GM12878 (cell line): ENCODE measurements around the gene FOXP1. TPM values are rescaled to one million over a fixed set of nuclear protein-coding genes. Genes with fewer than 3 reads are reported as not detected.

Source experiments
- ATF2 ChIP-seq: IDR thresholded peaks from 2 replicates; pipeline ENCODE4 v1.6.1; 2012; ENCODE audit warnings: low read length, inconsistent platforms
- ATF7 ChIP-seq: fragments of 450-650 bp; IDR thresholded peaks from 2 replicates; pipeline ENCODE4 v1.6.1; 2016; ENCODE audit warnings: low read depth, mild to moderate bottlenecking
- BACH1 ChIP-seq: fragments of 450-650 bp; IDR thresholded peaks from 2 replicates; pipeline ENCODE4 v1.6.1; 2017; ENCODE audit warnings: mild to moderate bottlenecking, borderline replicate concordance
- CEBPB ChIP-seq, 2 experiments: fragments of 150-350 bp in 1 of 2; IDR thresholded peaks; 2 replicates each; pipeline ENCODE4 v1.6.1; 2012 to 2014; ENCODE audit warnings: low read depth in 2 of 2, low read length in 2 of 2, borderline replicate concordance in 1 of 2, inconsistent platforms in 1 of 2
- CUX1 ChIP-seq: IDR thresholded peaks from 2 replicates; pipeline ENCODE4 v1.6.1; 2012; ENCODE audit warnings: improper control_type of control experiment, low read depth, low read length; ENCODE audit not compliant: insufficient replicate concordance
- GATAD2B ChIP-seq: fragments of 450-650 bp; conservative IDR thresholded peaks from 2 replicates; pipeline ENCODE4 v1.6.1; 2017; ENCODE audit warnings: low read depth, mild to moderate bottlenecking, moderate library complexity
- IKZF1 ChIP-seq: fragments of 450-650 bp; conservative IDR thresholded peaks from 2 replicates; pipeline ENCODE4 v1.6.1; 2017; ENCODE audit warnings: antibody characterized with exemption, mild to moderate bottlenecking
- IKZF2 ChIP-seq, 2 experiments: fragments of 450-650 bp; IDR thresholded peaks; 2 replicates each; pipeline ENCODE4 v1.6.1; 2017; ENCODE audit warnings: mild to moderate bottlenecking in 2 of 2, moderate library complexity in 2 of 2
- IRF3 ChIP-seq: fragments of 450-650 bp; IDR thresholded peaks from 2 replicates; pipeline ENCODE4 v1.6.1; 2014; ENCODE audit warnings: mild to moderate bottlenecking
- LARP7 ChIP-seq: fragments of 450-650 bp; IDR thresholded peaks from 2 replicates; pipeline ENCODE4 v1.6.1; 2017; ENCODE audit warnings: mild to moderate bottlenecking
- MTA2 ChIP-seq: fragments of 450-650 bp; IDR thresholded peaks from 2 replicates; pipeline ENCODE4 v1.6.1; 2016; ENCODE audit warnings: low read depth, mild to moderate bottlenecking, moderate library complexity
- NR2C1 ChIP-seq: fragments of 450-650 bp; IDR thresholded peaks from 2 replicates; pipeline ENCODE4 v1.6.1; 2017; ENCODE audit warnings: antibody characterized with exemption, mild to moderate bottlenecking, moderate library complexity
- PAX8 ChIP-seq: fragments of 450-650 bp; IDR thresholded peaks from 2 replicates; pipeline ENCODE4 v1.6.1; 2017; ENCODE audit warnings: mild to moderate bottlenecking, moderate library complexity
- POLR2AphosphoS2 ChIP-seq: IDR thresholded peaks from 2 replicates; pipeline ENCODE4 v1.6.1; 2011; ENCODE audit warnings: low read depth, mild to moderate bottlenecking, low read length, improper control_type of control experiment, moderate library complexity
- REST ChIP-seq: IDR thresholded peaks from 2 replicates; pipeline ENCODE4 v1.6.1; 2012; ENCODE audit warnings: mild to moderate bottlenecking, low read depth, low read length
- USF1 ChIP-seq: IDR thresholded peaks from 2 replicates; pipeline ENCODE4 v1.6.1; 2011; ENCODE audit warnings: borderline replicate concordance, low read depth, mild to moderate bottlenecking, moderate library complexity, mixed read lengths, low read length; ENCODE audit not compliant: insufficient read depth; ENCODE audit errors: extremely low read length
- ZBTB33 ChIP-seq: fragments of 450-650 bp; IDR thresholded peaks from 2 replicates; pipeline ENCODE4 v1.6.1; 2017; ENCODE audit warnings: mild to moderate bottlenecking
- polyA plus RNA-seq, 11 experiments: library from polyadenylated mRNA; depleted of rRNA in 4 of 11; unstranded in 6 of 11; stranded (reverse) in 5 of 11; fragments of >200 nt; fragmentation: Nextera tagmentation in 4 of 11; fragmentation: Illumina TruSeq in 1 of 11; extraction: Ambion mirVana in 4 of 11; extraction: Trizol in 1 of 11; gene quantifications; 1 replicate in 1 of 11; 2 replicates in 10 of 11; pipeline versions ENCODE4 v1.2.1 to v1.2.3, GENCODE V29; 2011 to 2016; ENCODE audit warnings: inconsistent platforms in 2 of 11, missing spikeins in 2 of 11, low read depth in 1 of 11
- total RNA-seq, 4 experiments: library from RNA; depleted of rRNA in 3 of 4; stranded (reverse); fragments of >200 nt in 3 of 4; fragmentation: Illumina TruSeq in 1 of 4; extraction: Trizol in 1 of 4; gene quantifications; 2 replicates each; pipeline versions ENCODE4 v1.2.1 to v1.2.3, GENCODE V29; 2013 to 2021

The FOXP1 gene
- total and polyA plus RNA-seq, 10 of the 15 experiments (the other 5 are each of a cell fraction or from before 2014, with no cell fraction given): 0.05 to 1.6 (median 0.20) TPM; not detected in 1

GRCh38 chr3:71533588-71533987, 49.9 kb downstream of the FOXP1 start (continued):
- TF ChIP-seq REST: no peak
- no peak for TF ChIP-seq CUX1
- no peak for TF ChIP-seq IKZF2 (IDR thresholded peaks at IDR 0.05)
- TF ChIP-seq IKZF1: no peak
- no peak for TF ChIP-seq PAX8
- no peak for TF ChIP-seq CEBPB (IDR thresholded peaks at IDR 0.05; ENCODE audit: borderline replicate concordance in 1 of 2, low read depth in 2 of 2, low read length in 2 of 2)
- TF ChIP-seq IRF3: no peak
- TF ChIP-seq ATF7: no peak
- TF ChIP-seq ATF2: no peak
- TF ChIP-seq USF1: no peak
- no peak for TF ChIP-seq NR2C1
- no peak for TF ChIP-seq MTA2
- TF ChIP-seq BACH1: no peak
- no peak for TF ChIP-seq ZBTB33
- TF ChIP-seq POLR2AphosphoS2: no peak
- no peak for TF ChIP-seq GATAD2B
- no peak for TF ChIP-seq LARP7
